GM12878 (cell line): ENCODE measurements around the gene RABEP2. TPM values are rescaled to one million over a fixed set of nuclear protein-coding genes. Genes with fewer than 3 reads are reported as not detected.
A peak's percentile ranks its signal among the peaks of the same experiment; 100 is the strongest.

Source experiments
- ATAC-seq: fragments of 200-7000 bp; cut with Tn5 transposase; 3 replicates; pipeline ENCODE4 v1.9.1; 2020; ENCODE audit warnings: mild to moderate bottlenecking, moderate library complexity
- BruUV-seq: library from RNA; stranded (reverse); fragments of 400-500 nt; replicated peaks from 2 replicates; lab custom pipeline; 2021; lab: Mats Ljungman, UMichigan
- CTCF ChIA-PET: fragments of 300-600 bp; sonication (Branson Sonifier 250); formaldehyde crosslinking; extraction: SDS; loops from one replicate; lab custom pipeline; 2021; ENCODE audit warnings: inconsistent platforms; lab: Yijun Ruan, JAX
- POLR2A ChIA-PET: fragments of 350-600 bp; formaldehyde crosslinking; extraction: SDS; loops from one replicate; lab custom pipeline; 2021; ENCODE audit warnings: inconsistent platforms; lab: Charles Lee
- RAD21 ChIA-PET: fragments of 300-600 bp; sonication (Branson Sonifier 250); formaldehyde crosslinking; loops from one replicate; lab custom pipeline; 2023; ENCODE audit warnings: antibody characterized with exemption; ENCODE audit not compliant: unreplicated experiment; lab: Charles Lee
- SMC1A ChIA-PET: fragments of 300-600 bp; sonication (Branson Sonifier 250); formaldehyde crosslinking; loops from one replicate; lab custom pipeline; 2023; ENCODE audit not compliant: unreplicated experiment, uncharacterized antibody; lab: Charles Lee
- DNase-seq: peaks from one replicate; pipeline ENCODE4 v3.0.0-alpha.2; 2011; ENCODE audit warnings: low read depth, low spot score
- FAIRE-seq: peaks from 3 replicates; lab custom pipeline; 2011; peaks lifted over from hg19 to GRCh38; lab: Jason Lieb, UNC
- H2AFZ ChIP-seq: 2 replicates; pipeline ENCODE4 v1.6.0; 2011; ENCODE audit warnings: low read depth, low read length, control low read depth; ENCODE audit not compliant: control insufficient read depth
- H3K27ac ChIP-seq: 2 replicates; pipeline ENCODE4 v1.5.1; 2011; ENCODE audit warnings: control low read depth; ENCODE audit not compliant: control insufficient read depth, insufficient read depth
- H3K27me3 ChIP-seq, 2 experiments: replicated peaks in 1 of 2; 2 replicates each; pipeline versions ENCODE4 v1.6.0 to v1.6.1; 2011; ENCODE audit warnings: low read length in 1 of 2; ENCODE audit not compliant: control insufficient read depth in 2 of 2, insufficient read depth in 2 of 2
- H3K36me3 ChIP-seq, 2 experiments: 2 replicates each; pipeline ENCODE4 v1.5.1; 2011; ENCODE audit warnings: low read length in 1 of 2; ENCODE audit not compliant: control insufficient read depth in 2 of 2, insufficient read depth in 2 of 2
- H3K4me1 ChIP-seq: 2 replicates; pipeline ENCODE4 v1.6.1; 2011; ENCODE audit warnings: mild to moderate bottlenecking, low read length, moderate library complexity, mixed read lengths; ENCODE audit not compliant: control insufficient read depth, insufficient read depth
- H3K4me2 ChIP-seq: 2 replicates; pipeline ENCODE4 v1.6.0; 2011; ENCODE audit warnings: control low read depth; ENCODE audit not compliant: control insufficient read depth, insufficient read depth
- H3K4me3 ChIP-seq: fragments of 200-600 bp; sonication (generic); 2 replicates; pipeline ENCODE4 v1.5.1; 2016
- H3K79me2 ChIP-seq: 2 replicates; pipeline ENCODE4 v1.6.0; 2011; ENCODE audit warnings: low read length; ENCODE audit not compliant: control insufficient read depth, insufficient read depth
- H3K9ac ChIP-seq: 2 replicates; pipeline ENCODE4 v1.8.0; 2011; ENCODE audit warnings: low read length, control low read depth, mixed read lengths; ENCODE audit not compliant: control insufficient read depth, insufficient read depth
- H3K9me3 ChIP-seq: replicated peaks from 3 replicates; pipeline ENCODE4 v1.5.1; 2011; ENCODE audit warnings: mild to moderate bottlenecking, low read length; ENCODE audit not compliant: control insufficient read depth, insufficient read depth
- H4K20me1 ChIP-seq: 2 replicates; pipeline ENCODE4 v1.6.0; 2011; ENCODE audit not compliant: control insufficient read depth, insufficient read depth
- KDM1A ChIP-seq: fragments of 200-600 bp; sonication (generic); IDR thresholded peaks from 2 replicates; pipeline ENCODE4 v1.6.1; 2016; ENCODE audit warnings: borderline replicate concordance
- MXI1 ChIP-seq: fragments of 150-350 bp; IDR thresholded peaks from 2 replicates; pipeline ENCODE4 v1.6.1; 2011; ENCODE audit warnings: low read depth, mild to moderate bottlenecking, inconsistent platforms, low read length, improper control_type of control experiment
- POLR2A ChIP-seq: IDR thresholded peaks from 2 replicates; pipeline ENCODE4 v1.6.1; 2011; ENCODE audit warnings: low read depth, mild to moderate bottlenecking, low read length
- RB1 ChIP-seq: fragments of 450-650 bp; formaldehyde crosslinking; IDR thresholded peaks from 2 replicates; pipeline ENCODE4 v1.6.1; 2017; ENCODE audit warnings: mild to moderate bottlenecking, borderline replicate concordance
- WGBS: methylation state at CpG from one replicate; pipeline ENCODE4 v1.1.6; 2016; ENCODE audit warnings: low lambda C conversion rate; ENCODE audit not compliant: insufficient replicate concordance, insufficient coverage; ENCODE audit errors: missing lambda C conversion rate; 5-methylcytosine and 5-hydroxymethylcytosine counted together
- in situ Hi-C: fragments of 300-500 bp; cut with MboI; formaldehyde crosslinking; loops from 9 replicates; pipeline ENCODE4 v1.14.3; 2018; ENCODE audit warnings: mixed read lengths
- intact Hi-C: fragments of 100-400 bp; cut with micrococcal nuclease; formaldehyde crosslinking; loops from one replicate; pipeline ENCODE4 v1.14.2; 2022; ENCODE audit not compliant: unreplicated experiment
- polyA plus RNA-seq, 11 experiments: library from polyadenylated mRNA; depleted of rRNA in 4 of 11; unstranded in 6 of 11; stranded (reverse) in 5 of 11; fragments of >200 nt; fragmentation: Nextera tagmentation in 4 of 11; fragmentation: Illumina TruSeq in 1 of 11; extraction: Ambion mirVana in 4 of 11; extraction: Trizol in 1 of 11; gene quantifications; 1 replicate in 1 of 11; 2 replicates in 10 of 11; pipeline versions ENCODE4 v1.2.1 to v1.2.3, GENCODE V29; 2011 to 2016; ENCODE audit warnings: inconsistent platforms in 2 of 11, missing spikeins in 2 of 11, low read depth in 1 of 11
- total RNA-seq, 4 experiments: library from RNA; depleted of rRNA in 3 of 4; stranded (reverse); fragments of >200 nt in 3 of 4; fragmentation: Illumina TruSeq in 1 of 4; extraction: Trizol in 1 of 4; gene quantifications; 2 replicates each; pipeline versions ENCODE4 v1.2.1 to v1.2.3, GENCODE V29; 2013 to 2021
- TF ChIP-seq, protein P1 (sequence below): fragments of 450-650 bp; conservative IDR thresholded peaks from 2 replicates; pipeline ENCODE4 v1.6.1; 2017; ENCODE audit warnings: mild to moderate bottlenecking, moderate library complexity
- TF ChIP-seq, protein P2 (sequence below): IDR thresholded peaks from 2 replicates; pipeline ENCODE4 v1.6.1; 2011; ENCODE audit warnings: low read depth, low read length, improper control_type of control experiment, borderline replicate concordance
- TF ChIP-seq, protein P3 (sequence below): fragments of 450-650 bp; IDR thresholded peaks from 2 replicates; pipeline ENCODE4 v1.6.1; 2017; ENCODE audit warnings: borderline replicate concordance

Gene RABEP2
- total and polyA plus RNA-seq, 10 of the 15 experiments (the other 5 are each of a cell fraction or from before 2014, with no cell fraction given), result 0.47 to 33.2 (median 18.6) TPM

DNA sequence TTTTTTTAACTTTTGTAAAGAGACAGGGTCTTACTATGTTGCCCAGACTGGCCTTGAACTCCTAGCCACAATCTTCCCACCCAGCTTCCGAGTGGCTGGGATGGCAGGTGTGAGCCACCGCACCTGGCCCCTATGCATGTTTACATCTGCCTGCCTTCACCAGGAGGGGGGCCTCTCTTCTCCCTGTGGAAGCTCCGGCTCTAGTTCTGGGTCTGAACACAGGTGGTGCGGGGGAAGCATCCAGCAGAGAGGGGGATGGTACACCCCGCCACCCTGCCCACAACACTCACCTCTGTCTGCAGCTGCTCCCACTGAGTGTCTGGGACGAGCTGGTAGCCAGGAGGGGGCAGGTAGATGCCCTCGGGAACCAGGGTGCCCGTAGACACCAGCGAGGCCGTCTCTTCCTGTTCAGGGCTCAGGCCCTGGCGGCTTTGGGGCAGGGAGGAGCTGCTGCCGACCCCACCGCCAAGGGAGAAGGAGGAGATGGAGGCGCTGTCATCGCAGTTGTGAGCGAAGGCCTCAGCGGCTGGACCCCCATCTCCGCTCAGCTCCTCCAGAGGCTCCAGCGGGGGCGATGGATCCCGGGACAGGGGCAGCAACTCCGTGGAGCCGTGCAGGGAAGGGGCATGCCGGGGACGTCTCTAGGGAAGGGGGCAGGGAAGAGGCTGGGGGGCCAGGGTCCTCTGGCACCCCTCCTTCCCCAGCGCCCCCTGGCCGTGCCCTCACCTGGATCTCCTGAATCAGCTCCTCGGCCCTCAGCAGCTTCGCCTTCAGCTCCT is 10.9 kb downstream of the RABEP2 start:
- POLR2A ChIA-PET, result interaction anchor here (1.4 kb wide), 1 partner anchor 10 kb away, joined by 5 read pairs; no protein-coding TSS in a partner anchor
- no TSS peak for BruUV-seq

DNA sequence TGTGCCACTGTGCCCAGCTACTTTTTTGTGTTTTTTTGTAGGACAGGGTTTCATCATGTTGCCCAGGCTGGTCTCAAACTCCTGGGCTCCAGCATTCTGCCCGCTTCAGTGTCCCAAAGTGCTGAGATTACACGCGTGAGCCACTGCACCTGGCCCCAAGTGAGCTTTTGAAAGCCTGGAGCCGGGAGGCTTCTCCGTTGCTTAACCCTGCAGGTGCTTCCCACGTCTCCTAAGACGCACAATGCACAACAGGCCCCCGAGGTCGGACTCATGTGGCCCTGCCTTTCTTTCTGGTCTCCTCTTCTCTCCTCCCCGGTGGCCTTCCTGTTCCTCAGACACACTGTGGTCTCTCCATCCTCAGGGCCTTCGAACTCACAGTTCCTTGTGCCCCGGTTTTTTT is 12.5 kb downstream of the RABEP2 start:
- SMC1A ChIA-PET, result no interaction called here
- no peak for FAIRE-seq
- DNase-seq, result no peak
- in situ Hi-C loops (no loop called here), intact Hi-C loops (no loop called here)
- no peak for ATAC-seq
- 93% methylated on average over 12 of the region's 12 CpGs for WGBS
- POLR2A ChIA-PET, result interaction anchor here (0.7 kb wide), 1 partner anchor 50 kb away, joined by 4 read pairs; no protein-coding TSS in a partner anchor
- no peak overlapping the region for H3K4me3 ChIP-seq
- no peaks in the 10 kb centered on the region for H3K27me3 ChIP-seq
- H4K20me1 ChIP-seq, result no peaks in the 10 kb centered on the region
- BruUV-seq, result no TSS peak
- H2AFZ ChIP-seq, result no peak overlapping the region
- H3K36me3 ChIP-seq, result peaks cover 11 to 13% of the 10 kb centered on the region in 2 experiments; a peak in 3 of 4 replicates
- no peak overlapping the region for H3K9ac ChIP-seq
- RAD21 ChIA-PET, result interaction anchor here (1.1 kb wide), 1 partner anchor 33 kb away, joined by 4 read pairs; no protein-coding TSS in a partner anchor
- no peaks in the 10 kb centered on the region for H3K79me2 ChIP-seq
- no peak overlapping the region for H3K4me2 ChIP-seq
- no peaks in the 10 kb centered on the region for H3K9me3 ChIP-seq
- peaks cover 8% of the 10 kb centered on the region for H3K4me1 ChIP-seq
- CTCF ChIA-PET, result no interaction called here
- H3K27ac ChIP-seq, result no peak overlapping the region
- TF ChIP-seq, protein P1, sequence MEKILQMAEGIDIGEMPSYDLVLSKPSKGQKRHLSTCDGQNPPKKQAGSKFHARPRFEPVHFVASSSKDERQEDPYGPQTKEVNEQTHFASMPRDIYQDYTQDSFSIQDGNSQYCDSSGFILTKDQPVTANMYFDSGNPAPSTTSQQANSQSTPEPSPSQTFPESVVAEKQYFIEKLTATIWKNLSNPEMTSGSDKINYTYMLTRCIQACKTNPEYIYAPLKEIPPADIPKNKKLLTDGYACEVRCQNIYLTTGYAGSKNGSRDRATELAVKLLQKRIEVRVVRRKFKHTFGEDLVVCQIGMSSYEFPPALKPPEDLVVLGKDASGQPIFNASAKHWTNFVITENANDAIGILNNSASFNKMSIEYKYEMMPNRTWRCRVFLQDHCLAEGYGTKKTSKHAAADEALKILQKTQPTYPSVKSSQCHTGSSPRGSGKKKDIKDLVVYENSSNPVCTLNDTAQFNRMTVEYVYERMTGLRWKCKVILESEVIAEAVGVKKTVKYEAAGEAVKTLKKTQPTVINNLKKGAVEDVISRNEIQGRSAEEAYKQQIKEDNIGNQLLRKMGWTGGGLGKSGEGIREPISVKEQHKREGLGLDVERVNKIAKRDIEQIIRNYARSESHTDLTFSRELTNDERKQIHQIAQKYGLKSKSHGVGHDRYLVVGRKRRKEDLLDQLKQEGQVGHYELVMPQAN, result no peak
- TF ChIP-seq, protein P2, sequence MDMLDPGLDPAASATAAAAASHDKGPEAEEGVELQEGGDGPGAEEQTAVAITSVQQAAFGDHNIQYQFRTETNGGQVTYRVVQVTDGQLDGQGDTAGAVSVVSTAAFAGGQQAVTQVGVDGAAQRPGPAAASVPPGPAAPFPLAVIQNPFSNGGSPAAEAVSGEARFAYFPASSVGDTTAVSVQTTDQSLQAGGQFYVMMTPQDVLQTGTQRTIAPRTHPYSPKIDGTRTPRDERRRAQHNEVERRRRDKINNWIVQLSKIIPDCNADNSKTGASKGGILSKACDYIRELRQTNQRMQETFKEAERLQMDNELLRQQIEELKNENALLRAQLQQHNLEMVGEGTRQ, result no peak
- TF ChIP-seq RB1 (no peak), MXI1 (no peak)
- TF ChIP-seq, protein P3, sequence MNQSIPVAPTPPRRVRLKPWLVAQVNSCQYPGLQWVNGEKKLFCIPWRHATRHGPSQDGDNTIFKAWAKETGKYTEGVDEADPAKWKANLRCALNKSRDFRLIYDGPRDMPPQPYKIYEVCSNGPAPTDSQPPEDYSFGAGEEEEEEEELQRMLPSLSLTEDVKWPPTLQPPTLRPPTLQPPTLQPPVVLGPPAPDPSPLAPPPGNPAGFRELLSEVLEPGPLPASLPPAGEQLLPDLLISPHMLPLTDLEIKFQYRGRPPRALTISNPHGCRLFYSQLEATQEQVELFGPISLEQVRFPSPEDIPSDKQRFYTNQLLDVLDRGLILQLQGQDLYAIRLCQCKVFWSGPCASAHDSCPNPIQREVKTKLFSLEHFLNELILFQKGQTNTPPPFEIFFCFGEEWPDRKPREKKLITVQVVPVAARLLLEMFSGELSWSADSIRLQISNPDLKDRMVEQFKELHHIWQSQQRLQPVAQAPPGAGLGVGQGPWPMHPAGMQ, result no peak

More for the DNA sequence above, 10.9 kb downstream of the RABEP2 start:
- FAIRE-seq, result no peak
- intact Hi-C loops (no loop called here), in situ Hi-C loops (no loop called here)
- peak; percentile 36; the same call in 1 of the 2 replicates for TF ChIP-seq POLR2A
- no peak for TF ChIP-seq KDM1A
- SMC1A ChIA-PET, result interaction anchor here (0.7 to 0.8 kb wide), 2 partner anchors 10 to 29 kb away, joined by 3 read pairs; no protein-coding TSS in a partner anchor
- no peak overlapping the region for H3K4me2 ChIP-seq
- peaks cover 10 to 11% of the 10 kb centered on the region in 2 experiments for H3K36me3 ChIP-seq
- no peak for DNase-seq
- no peaks in the 10 kb centered on the region for H3K79me2 ChIP-seq
- CTCF ChIA-PET, result interaction anchor here (1.2 to 1.7 kb wide), 2 partner anchors 9 to 31 kb away, joined by 3 to 6 read pairs; no protein-coding TSS in a partner anchor
- no peak for ATAC-seq
- peaks cover 8% of the 10 kb centered on the region for H3K4me1 ChIP-seq
- no peaks in the 10 kb centered on the region for H4K20me1 ChIP-seq
- H3K9ac ChIP-seq, result no peak overlapping the region
- H3K27ac ChIP-seq, result no peak overlapping the region
- 96% methylated on average over 24 of the region's 29 CpGs for WGBS
- no peaks in the 10 kb centered on the region for H3K9me3 ChIP-seq
- H3K27me3 ChIP-seq, result no peaks in the 10 kb centered on the region
- no peak overlapping the region for H3K4me3 ChIP-seq
- no peak overlapping the region for H2AFZ ChIP-seq
- RAD21 ChIA-PET, result no interaction called here
